Panc1 (cell line): ENCODE results near the gene BABAM2. TPM values are rescaled to one million over a fixed set of nuclear protein-coding genes. Genes with fewer than 3 reads are reported as not detected.
A peak's percentile ranks its signal among the peaks of the same experiment; 100 is the strongest.

Experiments used
- ATAC-seq: fragments of 200-7000 bp; cut with Tn5 transposase; 2 replicates; pipeline ENCODE4 v1.9.1; 2020; ENCODE audit warnings: mild to moderate bottlenecking, moderate library complexity
- BruUV-seq: library from RNA; stranded (reverse); fragments of 400-500 nt; replicated peaks from 2 replicates; lab custom pipeline; 2021; lab: Mats Ljungman, UMichigan
- CTCF ChIA-PET: fragments of 300-600 bp; sonication (Branson Sonifier 250); formaldehyde crosslinking; loops from one replicate; lab custom pipeline; 2022; ENCODE audit warnings: antibody characterized with exemption; lab: Charles Lee
- POLR2A ChIA-PET: fragments of 300-600 bp; sonication (Branson Sonifier 250); formaldehyde crosslinking; loops from one replicate; lab custom pipeline; 2022; ENCODE audit warnings: antibody characterized with exemption; lab: Charles Lee
- DNase-seq: peaks from one replicate; pipeline ENCODE4 v3.0.0-alpha.2; 2010; ENCODE audit warnings: low read depth, low spot score
- H3K27ac ChIP-seq: 2 replicates; pipeline ENCODE4 v1.5.1; 2011; ENCODE audit warnings: mild to moderate bottlenecking, low read length, inconsistent platforms
- H3K27me3 ChIP-seq: fragments of 200-500 bp; sonication (Bioruptor generic); 2 replicates; pipeline ENCODE4 v1.6.0; 2014; ENCODE audit warnings: low read length, inconsistent platforms; ENCODE audit not compliant: control insufficient read depth, insufficient read depth
- H3K36me3 ChIP-seq: fragments of 200-500 bp; sonication (Bioruptor generic); 2 replicates; pipeline ENCODE4 v1.5.1; 2014; ENCODE audit warnings: inconsistent platforms, mild to moderate bottlenecking, low read length, moderate library complexity; ENCODE audit not compliant: control insufficient read depth, insufficient read depth
- H3K4me1 ChIP-seq: 2 replicates; pipeline ENCODE4 v1.5.1; 2011; ENCODE audit warnings: inconsistent platforms, mild to moderate bottlenecking, low read length, moderate library complexity; ENCODE audit not compliant: control insufficient read depth, insufficient read depth
- H3K4me3 ChIP-seq, 2 experiments: 2 replicates each; pipeline ENCODE4 v1.5.1; 2011 to 2012; ENCODE audit warnings: low read depth in 2 of 2, low read length in 2 of 2, mild to moderate bottlenecking in 2 of 2, inconsistent platforms in 1 of 2, moderate library complexity in 1 of 2
- H3K9me3 ChIP-seq: fragments of 200-500 bp; sonication (Bioruptor generic); 2 replicates; pipeline ENCODE4 v1.5.1; 2014; ENCODE audit warnings: low read depth, mild to moderate bottlenecking, inconsistent platforms, low read length, moderate library complexity; ENCODE audit not compliant: control insufficient read depth, insufficient read depth
- CTCF ChIP-seq: fragments of 450-650 bp; IDR thresholded peaks from 2 replicates; pipeline ENCODE4 v1.5.1; 2017; ENCODE audit warnings: mild to moderate bottlenecking
- POLR2AphosphoS5 ChIP-seq: IDR thresholded peaks from 2 replicates; pipeline ENCODE4 v1.6.1; 2012; ENCODE audit warnings: mild to moderate bottlenecking, low read depth, low read length, moderate library complexity
- REST ChIP-seq, 2 experiments: IDR thresholded peaks; 2 replicates each; pipeline ENCODE4 v1.6.1; 2011 to 2012; ENCODE audit warnings: low read depth in 2 of 2, control low read depth in 1 of 2, low read length in 1 of 2, mild to moderate bottlenecking in 1 of 2, moderate library complexity in 1 of 2; ENCODE audit not compliant: insufficient read depth in 1 of 2
- SIN3A ChIP-seq: IDR thresholded peaks from 2 replicates; pipeline ENCODE4 v1.6.1; 2012; ENCODE audit warnings: low read depth, mild to moderate bottlenecking, low read length, moderate library complexity, borderline replicate concordance; ENCODE audit not compliant: insufficient read depth
- TCF7L2 ChIP-seq: IDR thresholded peaks from 2 replicates; pipeline ENCODE4 v1.6.1; 2011; ENCODE audit warnings: mild to moderate bottlenecking, low read depth, low read length, inconsistent platforms
- in situ Hi-C: cut with HindIII; loops from 2 replicates; pipeline ENCODE4 v1.10.0; 2016; ENCODE audit warnings: low sequenced_read_pairs, low pct_unique_long_range_greater_than_20kb
- intact Hi-C: fragments of 100-400 bp; cut with micrococcal nuclease; formaldehyde crosslinking; loops from one replicate; pipeline ENCODE4 v1.10.0; 2022; ENCODE audit not compliant: unreplicated experiment
- total RNA-seq: library from RNA; stranded (reverse); gene quantifications from one replicate; pipeline ENCODE4 v1.2.1, GENCODE V29; 2021; ENCODE audit not compliant: unreplicated experiment

Gene BABAM2
- total RNA-seq, 1 experiment from 2014 or later = 31.2 TPM

GRCh38 chr2:28359222-28360057 lies 468.9 kb downstream of the BABAM2 start:
- H3K27ac ChIP-seq = 0 out of 2 replicates have a peak overlapping the region, but pooled peaks have one; percentile 39
- CTCF ChIA-PET = interaction anchor here (0.6 kb wide), 1 partner anchor 207 kb away, joined by 5 read pairs; no protein-coding TSS in a partner anchor
- in situ Hi-C loops (no loop called here), intact Hi-C loops (no loop called here)
- no peaks in the 10 kb centered on the region; the same call in 1 of the 2 replicates for H3K4me1 ChIP-seq
- no peaks in the 10 kb centered on the region for H3K9me3 ChIP-seq
- ATAC-seq (0 out of 2 replicates have a peak, but pooled peaks have one; percentile 24), DNase-seq (peak; percentile 27)
- POLR2A ChIA-PET = interaction anchor here (1.1 kb wide), 1 partner anchor 25 kb away, joined by 3 read pairs; no protein-coding TSS in a partner anchor
- TF ChIP-seq SIN3A (no peak), CTCF (no peak), POLR2AphosphoS5 (no peak), TCF7L2 (no peak)
- H3K4me3 ChIP-seq = no peak overlapping the region
- no peaks in the 10 kb centered on the region for H3K36me3 ChIP-seq
- no TSS peak for BruUV-seq
- no peaks in the 10 kb centered on the region for H3K27me3 ChIP-seq

- no peak for ATAC-seq
- Histone ChIP-seq H3K4me1 (no peaks in the 10 kb centered on the region; the same call in 1 of the 2 replicates), H3K4me3 (no peak overlapping the region), H3K27me3 (no peaks in the 10 kb centered on the region), H3K36me3 (no peaks in the 10 kb centered on the region), H3K27ac (no peak overlapping the region), H3K9me3 (no peaks in the 10 kb centered on the region)
- DNase-seq = no peak
- POLR2A ChIA-PET = no interaction called here
- CTCF ChIA-PET = interaction anchor here (0.6 kb wide), 1 partner anchor 206 kb away, joined by 5 read pairs; no protein-coding TSS in a partner anchor
- no TSS peak for BruUV-seq
- in situ Hi-C loops = no loop called here
- intact Hi-C loops = no loop called here
- TF ChIP-seq POLR2AphosphoS5 (no peak), TCF7L2 (no peak), SIN3A (no peak), REST (IDR thresholded peaks at IDR 0.05; ENCODE audit: insufficient read depth in 1 of 2, low read depth in 2 of 2, low read length in 1 of 2) (no peak), CTCF (no peak)
Measured at GRCh38 chr2:28360058-28360717, 469.7 kb downstream of the BABAM2 start.
